ENCODE data around the gene USP25.

DNA sequence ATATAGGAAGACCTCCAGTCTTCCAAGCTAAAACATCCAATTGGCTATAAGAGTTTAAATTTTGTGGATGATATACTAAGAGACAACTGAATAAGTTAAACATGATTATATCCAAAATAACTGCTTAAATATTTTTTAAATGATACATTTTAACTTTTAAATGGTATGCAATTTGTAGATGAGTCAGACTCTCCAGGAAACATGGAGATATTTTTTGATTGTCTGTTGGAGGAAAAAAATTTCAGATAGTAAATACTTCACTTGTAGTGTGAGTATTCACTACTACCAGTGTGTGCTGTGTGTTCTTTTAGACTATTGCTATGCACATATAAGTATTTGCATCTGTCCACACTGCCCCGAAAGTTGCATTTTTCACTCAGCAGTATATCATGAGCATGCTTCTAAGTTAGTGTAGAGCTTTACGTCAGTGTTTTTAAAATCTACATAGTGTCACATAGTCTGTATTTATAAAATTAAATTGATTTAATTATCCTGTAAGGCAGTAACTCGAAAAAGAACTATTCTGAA is 91.1 kb downstream of the USP25 start:
- no peak for TF ChIP-seq EZH2 (IDR thresholded peaks at IDR 0.05; ENCODE audit: borderline replicate concordance)
- TF ChIP-seq EZH2phosphoT487 (IDR thresholded peaks at IDR 0.05; ENCODE audit: low read depth, severe bottlenecking, unreplicated experiment) = no peak
- TF ChIP-seq, protein P1, sequence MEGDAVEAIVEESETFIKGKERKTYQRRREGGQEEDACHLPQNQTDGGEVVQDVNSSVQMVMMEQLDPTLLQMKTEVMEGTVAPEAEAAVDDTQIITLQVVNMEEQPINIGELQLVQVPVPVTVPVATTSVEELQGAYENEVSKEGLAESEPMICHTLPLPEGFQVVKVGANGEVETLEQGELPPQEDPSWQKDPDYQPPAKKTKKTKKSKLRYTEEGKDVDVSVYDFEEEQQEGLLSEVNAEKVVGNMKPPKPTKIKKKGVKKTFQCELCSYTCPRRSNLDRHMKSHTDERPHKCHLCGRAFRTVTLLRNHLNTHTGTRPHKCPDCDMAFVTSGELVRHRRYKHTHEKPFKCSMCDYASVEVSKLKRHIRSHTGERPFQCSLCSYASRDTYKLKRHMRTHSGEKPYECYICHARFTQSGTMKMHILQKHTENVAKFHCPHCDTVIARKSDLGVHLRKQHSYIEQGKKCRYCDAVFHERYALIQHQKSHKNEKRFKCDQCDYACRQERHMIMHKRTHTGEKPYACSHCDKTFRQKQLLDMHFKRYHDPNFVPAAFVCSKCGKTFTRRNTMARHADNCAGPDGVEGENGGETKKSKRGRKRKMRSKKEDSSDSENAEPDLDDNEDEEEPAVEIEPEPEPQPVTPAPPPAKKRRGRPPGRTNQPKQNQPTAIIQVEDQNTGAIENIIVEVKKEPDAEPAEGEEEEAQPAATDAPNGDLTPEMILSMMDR (IDR thresholded peaks at IDR 0.05; ENCODE audit: poor library complexity) = no peak

Data from hepatocyte (in vitro differentiated cells).